ENCODE data around the gene ANKLE2. TPM values are rescaled to one million over a fixed set of nuclear protein-coding genes. Genes with fewer than 3 reads are reported as not detected.
A peak's percentile ranks its signal among the peaks of the same experiment; 100 is the strongest.

ANKLE2 gene
- total and polyA plus RNA-seq, 10 of the 15 experiments (the other 5 are each of a cell fraction or from before 2014, with no cell fraction given), result 4.3 to 89.4 (median 53.0) TPM

- TF ChIP-seq, protein P1, sequence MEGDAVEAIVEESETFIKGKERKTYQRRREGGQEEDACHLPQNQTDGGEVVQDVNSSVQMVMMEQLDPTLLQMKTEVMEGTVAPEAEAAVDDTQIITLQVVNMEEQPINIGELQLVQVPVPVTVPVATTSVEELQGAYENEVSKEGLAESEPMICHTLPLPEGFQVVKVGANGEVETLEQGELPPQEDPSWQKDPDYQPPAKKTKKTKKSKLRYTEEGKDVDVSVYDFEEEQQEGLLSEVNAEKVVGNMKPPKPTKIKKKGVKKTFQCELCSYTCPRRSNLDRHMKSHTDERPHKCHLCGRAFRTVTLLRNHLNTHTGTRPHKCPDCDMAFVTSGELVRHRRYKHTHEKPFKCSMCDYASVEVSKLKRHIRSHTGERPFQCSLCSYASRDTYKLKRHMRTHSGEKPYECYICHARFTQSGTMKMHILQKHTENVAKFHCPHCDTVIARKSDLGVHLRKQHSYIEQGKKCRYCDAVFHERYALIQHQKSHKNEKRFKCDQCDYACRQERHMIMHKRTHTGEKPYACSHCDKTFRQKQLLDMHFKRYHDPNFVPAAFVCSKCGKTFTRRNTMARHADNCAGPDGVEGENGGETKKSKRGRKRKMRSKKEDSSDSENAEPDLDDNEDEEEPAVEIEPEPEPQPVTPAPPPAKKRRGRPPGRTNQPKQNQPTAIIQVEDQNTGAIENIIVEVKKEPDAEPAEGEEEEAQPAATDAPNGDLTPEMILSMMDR (IDR thresholded peaks at IDR 0.05 in 2 of 3, conservative IDR thresholded peaks at IDR 0.05 in 1 of 3; ENCODE audit: control insufficient read depth in 2 of 3, extremely low read depth in 1 of 3, insufficient read depth in 1 of 3, low read depth in 3 of 3, low read length in 3 of 3), result 0 out of 6 replicates have a peak, but pooled peaks of 1 of the 3 experiments have one; percentile 7
- TF ChIP-seq MTA3 (IDR thresholded peaks at IDR 0.05; ENCODE audit: borderline replicate concordance, low read length), result peak; percentile 13; the same call in 1 of the 2 replicates
- TF ChIP-seq ZNF24 (IDR thresholded peaks at IDR 0.05), result 0 out of 2 replicates have a peak, but pooled peaks have one; percentile 25
- TF ChIP-seq ZBTB11 (CRISPR knock-in tag; IDR thresholded peaks at IDR 0.05), result peak; percentile 79
- no peak; the same call in 1 of the 2 replicates for TF ChIP-seq POLR2AphosphoS2 (IDR thresholded peaks at IDR 0.05; ENCODE audit: low read depth, low read length)
- peak; percentile 90 for TF ChIP-seq POLR2AphosphoS5 (IDR thresholded peaks at IDR 0.05; ENCODE audit: low read length)
- no peak for TF ChIP-seq PBX3 (IDR thresholded peaks at IDR 0.05; ENCODE audit: insufficient replicate concordance, low read depth, low read length)
- peak; percentile 68 for TF ChIP-seq HCFC1 (IDR thresholded peaks at IDR 0.05; ENCODE audit: low read length)
- TF ChIP-seq EED (IDR thresholded peaks at IDR 0.05; ENCODE audit: low read depth), result peak; percentile 88
- peak; percentile 97 for TF ChIP-seq MXI1 (IDR thresholded peaks at IDR 0.05; ENCODE audit: low read depth, low read length)
Observed at GRCh38 chr12:132710405-132711079, 51.1 kb downstream of the ANKLE2 start, which contains the start of gene PGAM5 (continued).
